GM19372 (cell line): ENCODE data around the gene PPP1R14C.

Experiments used
- ATAC-seq: cut with Tn5 transposase; IDR thresholded peaks from one replicate; pipeline ENCODE4 v1.9.1; 2021; ENCODE audit warnings: mild to moderate bottlenecking, low read depth, moderate library complexity; ENCODE audit not compliant: unreplicated experiment

Gene PPP1R14C

GRCh38 chr6:150286460-150286859 is 143.6 kb downstream of the PPP1R14C start:
- no peak for ATAC-seq

DNA sequence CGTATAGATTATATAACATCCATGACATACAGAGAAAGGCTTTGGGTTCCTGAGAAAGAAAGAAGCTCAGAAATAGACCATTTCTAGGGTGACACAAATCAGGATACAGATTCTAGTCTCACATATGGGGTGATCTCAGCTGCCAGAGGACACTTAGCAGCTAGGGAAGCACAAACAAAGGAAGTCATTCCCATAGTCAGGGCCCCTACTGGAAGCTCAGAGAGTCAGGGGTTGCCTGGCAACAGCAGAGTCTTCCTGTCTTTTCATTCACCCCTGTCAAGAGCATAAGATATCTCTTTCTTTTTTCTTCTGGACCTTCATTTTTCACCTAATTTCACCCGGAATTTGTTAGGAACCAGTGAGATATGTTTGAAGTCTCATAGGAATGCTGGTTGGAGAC is 144.1 kb downstream of the PPP1R14C start:
- ATAC-seq, result no peak

- no peak for ATAC-seq
These were observed 145.6 kb downstream of the PPP1R14C start for GRCh38 chr6:150288456-150288855.

DNA sequence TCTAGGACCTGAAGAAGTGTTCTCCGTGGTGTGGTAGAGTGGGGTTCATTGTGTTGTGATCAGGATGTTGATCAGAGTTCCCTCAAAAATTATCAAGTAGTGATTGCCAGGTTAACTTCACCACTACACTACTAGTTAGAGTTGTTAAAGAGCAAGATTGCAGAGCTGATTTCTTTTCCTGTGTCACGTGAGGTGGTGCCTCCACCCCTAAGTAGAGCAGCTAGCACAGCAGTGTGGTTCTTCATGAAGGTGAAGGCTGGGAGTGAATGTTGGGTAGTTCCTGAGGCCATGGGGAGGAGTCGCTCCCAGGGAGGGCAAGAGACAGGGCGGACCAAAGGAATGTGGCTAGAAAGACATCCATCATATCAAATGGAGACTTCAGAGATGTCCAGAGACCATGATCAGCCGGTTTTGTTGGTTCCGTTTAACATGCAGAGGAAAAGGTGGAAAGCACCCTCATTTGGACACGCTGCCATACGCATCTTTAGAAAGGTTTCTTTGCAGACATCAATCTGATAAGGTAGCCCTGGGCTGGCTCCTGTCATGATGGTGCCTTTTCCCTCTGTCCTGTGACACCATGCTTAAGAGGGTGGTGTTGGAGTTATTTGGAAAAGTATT is 146.7 kb downstream of the PPP1R14C start:
- no peak for ATAC-seq

DNA sequence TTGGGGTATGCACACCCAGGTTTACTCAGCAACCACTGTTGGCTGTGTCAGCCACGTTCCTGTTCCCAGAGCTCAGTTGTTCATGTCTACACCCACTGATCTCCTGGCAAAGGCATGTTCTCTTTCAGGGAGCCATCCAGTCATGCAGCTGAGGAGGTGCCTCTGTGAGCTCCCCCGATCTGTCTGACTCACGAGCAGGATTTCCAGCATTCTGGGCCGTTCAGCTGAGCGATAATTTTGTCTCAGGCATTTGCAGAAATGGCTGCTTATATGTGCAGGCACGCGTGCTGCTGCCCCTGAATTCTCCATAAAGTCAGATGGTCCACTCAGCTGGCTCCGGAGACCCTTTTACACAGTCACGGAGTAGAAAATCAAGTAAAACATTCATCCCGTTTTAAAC is 147.6 kb downstream of the PPP1R14C start:
- ATAC-seq, result no peak

GRCh38 chr6:150291968-150292710 is 149.3 kb downstream of the PPP1R14C start:
- ATAC-seq, result no peak

DNA sequence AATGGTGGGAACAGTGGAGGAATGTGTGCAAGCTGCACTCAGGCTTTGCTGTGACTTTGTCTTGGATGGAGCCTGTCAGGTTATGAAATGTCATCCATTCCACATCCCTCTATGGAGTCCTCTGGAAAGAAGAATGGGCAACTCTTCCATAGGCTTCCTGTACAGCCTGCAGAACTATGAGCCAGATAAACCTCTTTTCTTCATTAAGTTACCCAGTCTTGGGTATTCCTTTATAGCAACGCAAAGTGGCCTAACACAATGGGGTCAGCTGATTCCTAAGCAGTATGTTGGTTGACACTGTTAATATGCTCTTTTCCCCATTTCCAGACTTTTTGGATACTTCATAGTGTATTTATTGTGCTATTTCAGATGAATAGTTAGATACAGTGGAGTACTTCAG is 150.2 kb downstream of the PPP1R14C start:
- ATAC-seq, result no peak

GRCh38 chr6:150293423-150294173 is 150.8 kb downstream of the PPP1R14C start:
- ATAC-seq, result no peak

DNA sequence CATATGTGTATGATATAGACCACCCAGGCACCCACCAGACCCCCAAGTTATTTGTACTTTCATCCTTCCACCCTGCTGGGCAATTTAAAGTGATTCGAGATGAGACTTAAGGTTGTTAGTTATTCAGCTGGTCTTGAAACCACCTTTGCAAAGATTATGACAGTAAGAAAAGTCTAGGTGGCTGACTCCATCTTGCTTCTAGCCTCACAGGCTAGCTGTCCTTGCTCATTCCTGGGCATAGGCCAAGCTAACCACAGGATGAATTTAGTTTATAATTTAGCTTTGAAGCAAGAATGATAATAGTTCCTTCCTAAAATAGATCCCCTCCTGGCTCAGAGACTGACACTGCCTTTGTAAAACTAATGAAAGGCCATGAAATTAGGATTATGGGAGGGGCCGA is 154.0 kb downstream of the PPP1R14C start:
- ATAC-seq, result no peak

DNA sequence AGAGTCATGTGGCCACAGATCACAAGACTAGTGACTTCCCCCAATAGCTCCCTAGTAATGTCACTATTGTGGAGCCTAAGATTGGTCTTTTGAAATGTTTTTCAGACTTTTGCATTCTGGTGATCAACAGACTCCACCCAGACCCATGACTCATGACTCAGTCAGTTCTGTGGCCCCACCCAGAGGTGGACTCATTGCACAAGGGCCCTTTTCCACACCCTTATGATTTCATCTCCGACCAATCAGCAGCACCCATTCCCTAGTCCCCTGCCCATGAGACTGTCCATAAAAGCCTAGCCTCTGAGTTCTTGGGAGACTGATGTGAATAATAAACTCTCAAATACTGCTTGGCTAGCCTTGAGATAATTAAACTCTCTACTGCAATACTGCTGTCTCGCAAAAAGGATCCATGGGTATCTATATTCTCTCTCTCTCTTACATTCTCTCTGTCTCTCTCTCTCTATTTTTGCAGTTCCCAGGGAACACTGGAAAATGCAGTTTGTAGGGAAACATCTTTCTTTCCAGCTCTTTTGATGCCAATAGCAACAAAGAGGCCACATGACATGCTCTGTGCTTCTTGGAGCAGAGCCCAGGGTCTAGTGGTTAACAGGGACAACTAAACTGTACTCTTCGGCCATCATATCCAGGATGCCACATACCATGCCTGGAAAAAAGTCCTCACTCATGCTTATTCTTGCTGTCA is 154.6 kb downstream of the PPP1R14C start:
- ATAC-seq, result no peak

DNA sequence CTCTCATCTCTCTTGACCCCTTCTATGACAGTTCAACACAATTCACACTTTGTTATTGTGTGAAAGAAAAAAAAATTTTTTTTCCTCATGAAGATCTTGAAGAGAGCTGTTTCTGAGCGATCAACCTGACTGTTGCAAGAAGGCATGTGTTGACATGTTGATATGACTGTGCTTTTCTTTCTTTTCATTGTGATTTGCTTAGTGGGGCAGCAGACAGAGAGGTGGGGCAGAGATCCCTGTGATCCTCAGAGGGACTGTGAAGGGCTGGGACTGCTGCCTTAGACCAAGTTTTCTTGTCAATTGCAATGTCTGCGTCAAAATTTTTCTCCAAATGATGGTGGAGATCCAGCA is 155.2 kb downstream of the PPP1R14C start:
- no peak for ATAC-seq

DNA sequence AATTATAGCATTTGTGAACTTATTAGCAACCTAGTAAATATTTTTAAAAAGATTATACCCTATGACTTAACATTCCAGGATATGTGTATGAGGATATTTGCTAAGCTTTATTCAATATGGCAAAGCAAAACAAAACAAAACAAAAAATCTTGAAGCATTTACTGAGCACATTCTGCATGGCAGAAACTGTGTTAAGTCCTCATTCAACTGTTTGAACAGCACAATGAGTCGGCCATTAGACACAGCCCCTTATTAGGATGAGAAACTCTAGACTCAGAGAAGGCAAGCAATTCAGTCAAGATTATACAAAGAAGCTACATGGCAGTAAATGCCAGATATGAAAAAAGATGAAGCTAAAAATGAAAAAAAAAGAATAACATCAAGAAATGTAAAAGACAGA is 155.8 kb downstream of the PPP1R14C start:
- no peak for ATAC-seq
